ENCODE results near the gene KLHL25.
A peak's percentile ranks its signal among the peaks of the same experiment; 100 is the strongest.
"Not testable (repeated sequence)": the region's sequence is repeated elsewhere in the genome, so short reads cannot be mapped to it uniquely, and the experiment has no call there.

Gene KLHL25

GRCh38 chr15:85800478-85801123 is 5.9 kb upstream of the KLHL25 start:
- DNase-seq = no peak

GRCh38 chr15:85796371-85796770 is 1.6 kb upstream of the KLHL25 start:
- not testable (repeated sequence) for DNase-seq

- no peak for DNase-seq
Measured at GRCh38 chr15:85795337-85796305, 896 bp upstream of the KLHL25 start.

- peak; percentile 42 for DNase-seq
Measured at GRCh38 chr15:85793641-85794597, 806 bp downstream of the KLHL25 start.

GRCh38 chr15:85792912-85793590 is 1.7 kb downstream of the KLHL25 start:
- DNase-seq = peak; percentile 73

GRCh38 chr15:85792102-85792731 is 2.5 kb downstream of the KLHL25 start:
- no peak for DNase-seq

- no peak for DNase-seq
Measured at GRCh38 chr15:85789496-85789875, 5.2 kb downstream of the KLHL25 start.

GRCh38 chr15:85788771-85789495 is 5.8 kb downstream of the KLHL25 start:
- DNase-seq = no peak

- no peak for DNase-seq
Measured at GRCh38 chr15:85786781-85787114, 8.0 kb downstream of the KLHL25 start.

- DNase-seq = peak; percentile 25
Measured at GRCh38 chr15:85785887-85786780, 8.6 kb downstream of the KLHL25 start.

GRCh38 chr15:85782064-85782463 is 12.7 kb downstream of the KLHL25 start:
- DNase-seq = peak; percentile 22

- no peak for DNase-seq
Measured at GRCh38 chr15:85781099-85781498, 13.6 kb downstream of the KLHL25 start.

GRCh38 chr15:85780225-85780985 is 14.3 kb downstream of the KLHL25 start:
- no peak for DNase-seq

GRCh38 chr15:85779249-85779648 is 15.5 kb downstream of the KLHL25 start:
- no peak for DNase-seq

- DNase-seq = no peak
Measured at GRCh38 chr15:85778107-85778776, 16.5 kb downstream of the KLHL25 start.

- no peak for DNase-seq
Measured at GRCh38 chr15:85777250-85778106, 17.2 kb downstream of the KLHL25 start.

- DNase-seq = no peak
Measured at GRCh38 chr15:85773970-85774369, 20.8 kb downstream of the KLHL25 start.

- no peak for DNase-seq
Measured at GRCh38 chr15:85773249-85773648, 21.5 kb downstream of the KLHL25 start.

All from activated CD4-positive, alpha-beta T cell treated with anti-CD3 and anti-CD28 coated beads, Interleukin-10, Interleukin-2, amounts not matched to agents 100 ng/mL and 50 ng/mL, durations not matched to agents 16 hours and 8 hours (primary cell).